Measurements from ENCODE around the gene CEP83. TPM values are rescaled to one million over a fixed set of nuclear protein-coding genes. Genes with fewer than 3 reads are reported as not detected.
"Not testable (repeated sequence)": the region's sequence is repeated elsewhere in the genome, so short reads cannot be mapped to it uniquely, and the experiment has no call there.

CEP83 gene
- total RNA-seq, 1 donor from 2014 or later: 11.6 TPM

DNA sequence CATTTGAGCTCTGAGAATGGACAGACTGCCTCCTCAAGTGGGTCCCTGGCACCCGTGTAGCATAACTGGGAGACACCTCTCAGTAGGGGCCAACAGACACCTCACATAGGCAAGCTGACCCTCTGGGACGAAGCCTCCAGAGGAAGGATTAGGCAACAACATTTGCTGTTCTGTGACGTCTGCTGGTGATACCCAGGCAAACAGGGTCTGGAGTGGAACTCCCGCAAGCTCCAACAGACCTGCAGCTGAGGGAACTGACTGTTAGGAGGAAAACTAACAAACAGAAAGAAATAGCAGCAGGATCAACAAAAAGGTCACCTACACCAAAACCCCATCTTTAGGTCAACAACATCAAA is 69.6 kb downstream of the CEP83 start:
- DNase-seq (no peak), ATAC-seq (no peak)
- H3K4me3 ChIP-seq: no peak overlapping the region
- intact Hi-C loops (cut with DNase I): no loop called here
- TF ChIP-seq, protein P1, sequence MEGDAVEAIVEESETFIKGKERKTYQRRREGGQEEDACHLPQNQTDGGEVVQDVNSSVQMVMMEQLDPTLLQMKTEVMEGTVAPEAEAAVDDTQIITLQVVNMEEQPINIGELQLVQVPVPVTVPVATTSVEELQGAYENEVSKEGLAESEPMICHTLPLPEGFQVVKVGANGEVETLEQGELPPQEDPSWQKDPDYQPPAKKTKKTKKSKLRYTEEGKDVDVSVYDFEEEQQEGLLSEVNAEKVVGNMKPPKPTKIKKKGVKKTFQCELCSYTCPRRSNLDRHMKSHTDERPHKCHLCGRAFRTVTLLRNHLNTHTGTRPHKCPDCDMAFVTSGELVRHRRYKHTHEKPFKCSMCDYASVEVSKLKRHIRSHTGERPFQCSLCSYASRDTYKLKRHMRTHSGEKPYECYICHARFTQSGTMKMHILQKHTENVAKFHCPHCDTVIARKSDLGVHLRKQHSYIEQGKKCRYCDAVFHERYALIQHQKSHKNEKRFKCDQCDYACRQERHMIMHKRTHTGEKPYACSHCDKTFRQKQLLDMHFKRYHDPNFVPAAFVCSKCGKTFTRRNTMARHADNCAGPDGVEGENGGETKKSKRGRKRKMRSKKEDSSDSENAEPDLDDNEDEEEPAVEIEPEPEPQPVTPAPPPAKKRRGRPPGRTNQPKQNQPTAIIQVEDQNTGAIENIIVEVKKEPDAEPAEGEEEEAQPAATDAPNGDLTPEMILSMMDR (IDR thresholded peaks at IDR 0.05): no peak
- no peaks in the 10 kb centered on the region for H3K9me3 ChIP-seq
- H3K36me3 ChIP-seq: no peaks in the 10 kb centered on the region
- no peak overlapping the region for H3K27ac ChIP-seq
- peaks cover 8% of the 10 kb centered on the region for H3K4me1 ChIP-seq
- no peaks in the 10 kb centered on the region for H3K27me3 ChIP-seq (ENCODE audit: low read depth)

- H3K4me3 ChIP-seq; H3K36me3 ChIP-seq; H3K4me1 ChIP-seq; H3K27ac ChIP-seq; intact Hi-C loops (cut with DNase I); H3K27me3 ChIP-seq (ENCODE audit: low read depth); ATAC-seq; H3K9me3 ChIP-seq: not testable (repeated sequence)
- DNase-seq: peak; percentile 50
Measured at GRCh38 chr12:94389482-94390129, 70.1 kb downstream of the CEP83 start.

DNA sequence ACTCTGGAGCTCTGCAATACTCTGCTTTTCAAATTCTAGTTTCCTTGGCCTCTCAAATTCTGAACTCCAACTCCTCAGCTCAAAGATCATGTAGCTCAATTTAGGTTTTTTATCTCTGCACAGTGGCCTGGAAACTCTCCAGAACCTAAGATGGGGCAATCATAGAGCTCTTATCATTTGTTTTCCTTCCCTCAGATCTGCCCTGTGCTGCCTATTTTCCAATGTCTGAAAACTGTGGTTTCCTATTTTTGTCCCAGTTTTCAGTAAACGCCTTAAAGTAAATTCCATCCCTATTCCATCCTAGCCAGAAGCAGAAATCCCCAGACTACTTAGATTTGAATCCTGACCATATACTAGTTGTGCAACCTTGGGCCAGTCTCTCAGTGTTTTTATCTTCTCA is 73.2 kb downstream of the CEP83 start:
- DNase-seq (no peak), ATAC-seq (no peak)
- Histone ChIP-seq H3K9me3 (peaks cover 12% of the 10 kb centered on the region), H3K4me1 (peaks cover 8% of the 10 kb centered on the region), H3K27ac (no peak overlapping the region), H3K4me3 (no peak overlapping the region), H3K27me3 (ENCODE audit: low read depth) (no peaks in the 10 kb centered on the region), H3K36me3 (no peaks in the 10 kb centered on the region)
- TF ChIP-seq, protein P1 (IDR thresholded peaks at IDR 0.05): no peak
- intact Hi-C loops (cut with DNase I): no loop called here

GRCh38 chr12:94384030-94384429 is 75.6 kb downstream of the CEP83 start:
- Histone ChIP-seq H3K27ac (no peak overlapping the region), H3K4me1 (peaks cover 8% of the 10 kb centered on the region), H3K9me3 (peaks cover 12% of the 10 kb centered on the region), H3K36me3 (no peaks in the 10 kb centered on the region), H3K27me3 (ENCODE audit: low read depth) (no peaks in the 10 kb centered on the region), H3K4me3 (no peak overlapping the region)
- no peak for ATAC-seq
- intact Hi-C loops (cut with DNase I): no loop called here
- no peak for DNase-seq
- TF ChIP-seq, protein P1 (IDR thresholded peaks at IDR 0.05): no peak

- H3K4me3 ChIP-seq: no peak overlapping the region
- ATAC-seq (no peak), DNase-seq (no peak)
- H3K4me1 ChIP-seq: no peaks in the 10 kb centered on the region
- peaks cover 12% of the 10 kb centered on the region for H3K9me3 ChIP-seq
- no peak overlapping the region for H3K27ac ChIP-seq
- TF ChIP-seq, protein P1 (IDR thresholded peaks at IDR 0.05): no peak
- intact Hi-C loops (cut with DNase I): no loop called here
- H3K36me3 ChIP-seq: no peaks in the 10 kb centered on the region
- no peaks in the 10 kb centered on the region for H3K27me3 ChIP-seq (ENCODE audit: low read depth)
Measured at GRCh38 chr12:94380507-94380906, 79.2 kb downstream of the CEP83 start.

- H3K36me3 ChIP-seq: no peaks in the 10 kb centered on the region
- H3K9me3 ChIP-seq: peaks cover 12% of the 10 kb centered on the region
- intact Hi-C loops (cut with DNase I): no loop called here
- H3K27ac ChIP-seq: no peak overlapping the region
- TF ChIP-seq, protein P1 (IDR thresholded peaks at IDR 0.05): no peak
- H3K27me3 ChIP-seq (ENCODE audit: low read depth): no peaks in the 10 kb centered on the region
- no peaks in the 10 kb centered on the region for H3K4me1 ChIP-seq
- no peak overlapping the region for H3K4me3 ChIP-seq
- ATAC-seq: no peak
- DNase-seq: no peak
Measured at GRCh38 chr12:94379479-94380113, 80.1 kb downstream of the CEP83 start.
